Measurements from ENCODE around the gene FBXO30.

DNA sequence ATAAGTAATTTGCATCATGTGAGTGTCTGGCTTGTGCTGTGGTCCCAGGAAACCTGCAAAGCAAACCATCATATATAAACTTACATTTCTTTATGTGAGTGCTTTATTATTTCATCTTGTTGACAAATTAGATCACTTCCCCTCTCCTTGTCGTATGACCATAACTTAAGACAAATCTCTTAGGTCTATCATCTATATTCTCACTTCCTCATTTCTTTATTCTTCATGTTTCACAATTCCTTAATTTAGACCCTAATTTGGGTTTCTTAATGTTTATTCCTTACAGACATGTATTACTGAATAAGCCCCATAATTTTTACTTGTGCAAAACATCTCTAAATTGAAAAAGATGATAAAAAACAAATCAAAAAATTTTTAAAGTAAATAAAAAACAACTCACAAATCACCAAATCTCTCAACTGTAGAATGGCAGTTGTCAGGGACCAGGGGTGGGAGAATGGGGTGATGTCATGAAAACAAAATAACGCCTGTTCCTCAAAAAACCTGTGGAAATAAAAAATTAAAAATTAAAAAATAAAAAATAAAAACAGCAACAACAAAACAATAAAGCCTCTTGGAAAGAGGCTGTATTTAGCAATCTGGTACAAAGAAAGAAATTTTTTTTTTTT lies 49.5 kb upstream of the FBXO30 start:
- TF ChIP-seq, protein P1, sequence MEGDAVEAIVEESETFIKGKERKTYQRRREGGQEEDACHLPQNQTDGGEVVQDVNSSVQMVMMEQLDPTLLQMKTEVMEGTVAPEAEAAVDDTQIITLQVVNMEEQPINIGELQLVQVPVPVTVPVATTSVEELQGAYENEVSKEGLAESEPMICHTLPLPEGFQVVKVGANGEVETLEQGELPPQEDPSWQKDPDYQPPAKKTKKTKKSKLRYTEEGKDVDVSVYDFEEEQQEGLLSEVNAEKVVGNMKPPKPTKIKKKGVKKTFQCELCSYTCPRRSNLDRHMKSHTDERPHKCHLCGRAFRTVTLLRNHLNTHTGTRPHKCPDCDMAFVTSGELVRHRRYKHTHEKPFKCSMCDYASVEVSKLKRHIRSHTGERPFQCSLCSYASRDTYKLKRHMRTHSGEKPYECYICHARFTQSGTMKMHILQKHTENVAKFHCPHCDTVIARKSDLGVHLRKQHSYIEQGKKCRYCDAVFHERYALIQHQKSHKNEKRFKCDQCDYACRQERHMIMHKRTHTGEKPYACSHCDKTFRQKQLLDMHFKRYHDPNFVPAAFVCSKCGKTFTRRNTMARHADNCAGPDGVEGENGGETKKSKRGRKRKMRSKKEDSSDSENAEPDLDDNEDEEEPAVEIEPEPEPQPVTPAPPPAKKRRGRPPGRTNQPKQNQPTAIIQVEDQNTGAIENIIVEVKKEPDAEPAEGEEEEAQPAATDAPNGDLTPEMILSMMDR (IDR thresholded peaks at IDR 0.05), result no peak
- no peak for TF ChIP-seq POLR2A (IDR thresholded peaks at IDR 0.05)
